ENCODE data around the gene MALSU1.
A peak's percentile ranks its signal among the peaks of the same experiment; 100 is the strongest.

MALSU1 gene

GRCh38 chr7:23298885-23299769, at the start of gene MALSU1:
Gene MALSU1 (plus strand): TSS chr7:23299339. CDS start chr7:23299353, 14 bp downstream.
- peak; percentile 75 to 93 (median 86) for DNase-seq

GRCh38 chr7:23249486-23249885, 49.7 kb upstream of the MALSU1 start:
- DNase-seq = no peak

GRCh38 chr7:23254051-23254681, 45.0 kb upstream of the MALSU1 start:
- DNase-seq = no peak

- DNase-seq = no peak
Observed at GRCh38 chr7:23256731-23257130, 42.4 kb upstream of the MALSU1 start.

- no peak for DNase-seq
Observed at GRCh38 chr7:23260371-23260770, 38.8 kb upstream of the MALSU1 start.

- peak in 3 of 4 experiments; percentile 2 to 20 (median 3) for DNase-seq
Observed at GRCh38 chr7:23261843-23262452, 37.2 kb upstream of the MALSU1 start.

GRCh38 chr7:23264916-23265458, 34.2 kb upstream of the MALSU1 start:
- no peak for DNase-seq

- DNase-seq = no peak
Observed at GRCh38 chr7:23266918-23267317, 32.2 kb upstream of the MALSU1 start.

- no peak for DNase-seq
Observed at GRCh38 chr7:23267357-23267756, 31.8 kb upstream of the MALSU1 start.

GRCh38 chr7:23268167-23268566, 31.0 kb upstream of the MALSU1 start:
- DNase-seq = no peak

GRCh38 chr7:23268746-23269145, 30.4 kb upstream of the MALSU1 start:
- DNase-seq = no peak

- no peak for DNase-seq
Observed at GRCh38 chr7:23272275-23272674, 26.9 kb upstream of the MALSU1 start.

GRCh38 chr7:23273141-23273599, 26.0 kb upstream of the MALSU1 start:
- DNase-seq = peak; percentile 72 to 88 (median 81)

GRCh38 chr7:23275912-23276311, 23.2 kb upstream of the MALSU1 start:
- DNase-seq = no peak

- no peak for DNase-seq
Observed at GRCh38 chr7:23276376-23276775, 22.8 kb upstream of the MALSU1 start.

- DNase-seq = no peak
Observed at GRCh38 chr7:23276947-23277346, 22.2 kb upstream of the MALSU1 start.

GRCh38 chr7:23277359-23277989, 21.7 kb upstream of the MALSU1 start:
- no peak for DNase-seq

GRCh38 chr7:23279819-23280525, 19.2 kb upstream of the MALSU1 start:
- no peak for DNase-seq

GRCh38 chr7:23283086-23283485, 16.1 kb upstream of the MALSU1 start:
- DNase-seq = no peak

GRCh38 chr7:23284871-23285270, 14.3 kb upstream of the MALSU1 start:
- DNase-seq = no peak

- no peak for DNase-seq
Observed at GRCh38 chr7:23285657-23286646, 13.2 kb upstream of the MALSU1 start.

All from activated naive CD4-positive, alpha-beta T cell (primary cell).